GM18868 (cell line): ENCODE measurements around the gene TMC8.

ENCODE experiments used
- ATAC-seq: cut with Tn5 transposase; IDR thresholded peaks from one replicate; pipeline ENCODE4 v1.9.1; 2021; ENCODE audit warnings: mild to moderate bottlenecking, moderate library complexity; ENCODE audit not compliant: unreplicated experiment

TMC8 gene

GRCh38 chr17:78122216-78122930 is 8.2 kb upstream of the TMC8 start:
- ATAC-seq = no peak

GRCh38 chr17:78122931-78123249 is 7.7 kb upstream of the TMC8 start:
- ATAC-seq = no peak

GRCh38 chr17:78123258-78123929 is 7.2 kb upstream of the TMC8 start:
- no peak for ATAC-seq

GRCh38 chr17:78124081-78124835 is 6.3 kb upstream of the TMC8 start:
- no peak for ATAC-seq

- ATAC-seq = no peak
These were observed 5.8 kb upstream of the TMC8 start for GRCh38 chr17:78124836-78125137.

- ATAC-seq = no peak
These were observed 5.2 kb upstream of the TMC8 start for GRCh38 chr17:78125138-78125913.

- no peak for ATAC-seq
These were observed 4.3 kb upstream of the TMC8 start for GRCh38 chr17:78125976-78126894.

- no peak for ATAC-seq
These were observed 3.7 kb upstream of the TMC8 start for GRCh38 chr17:78126895-78127238.

GRCh38 chr17:78127239-78127887 is 3.2 kb upstream of the TMC8 start:
- no peak for ATAC-seq

- no peak for ATAC-seq
These were observed 2.6 kb upstream of the TMC8 start for GRCh38 chr17:78127888-78128550.

- ATAC-seq = no peak
These were observed 1.8 kb upstream of the TMC8 start, which contains the start of gene TMC6 for GRCh38 chr17:78128551-78129350. TSS of gene TMC6 (minus strand) at chr17:78128755. CDS start at chr17:78126832, 1,923 bp downstream.

- no peak for ATAC-seq
These were observed 1.1 kb upstream of the TMC8 start for GRCh38 chr17:78129351-78130089.

GRCh38 chr17:78130090-78130436 is 508 bp upstream of the TMC8 start:
- no peak for ATAC-seq

- ATAC-seq = no peak
These were observed 857 bp downstream of the TMC8 start for GRCh38 chr17:78131172-78132083.

- no peak for ATAC-seq
These were observed 1.6 kb downstream of the TMC8 start for GRCh38 chr17:78132084-78132676.

GRCh38 chr17:78132767-78133178 is 2.2 kb downstream of the TMC8 start:
- ATAC-seq = no peak
